ENCODE results near the gene HK3. TPM values are rescaled to one million over a fixed set of nuclear protein-coding genes. Genes with fewer than 3 reads are reported as not detected.
A peak's percentile ranks its signal among the peaks of the same experiment; 100 is the strongest.

Gene HK3
- total and polyA plus RNA-seq, 4 experiments from 2014 or later = 1.5 to 3.1 TPM; not detected in 2

GRCh38 chr5:176881816-176882566, 17.2 kb downstream of the HK3 start:
- CTCF ChIA-PET (ENCODE audit: partially characterized antibody) = no interaction called here
- Histone ChIP-seq H3K9me3 (ENCODE audit: control insufficient read depth in 1 of 2, low read length in 2 of 2) (no peaks in the 10 kb centered on the region), H3K4me1 (ENCODE audit: insufficient read depth, low read length) (no peaks in the 10 kb centered on the region), H3K36me3 (ENCODE audit: insufficient read depth, low read length) (no peaks in the 10 kb centered on the region), H3K27me3 (ENCODE audit: insufficient read depth, low read length) (peaks cover 2% of the 10 kb centered on the region), H3K4me3 (ENCODE audit: low read length in 2 of 2) (no peak overlapping the region), H3K27ac (ENCODE audit: low read depth, low read length) (no peak overlapping the region)
- Mint-ChIP-seq H3K27ac (no peak overlapping the region), H3K27me3 (peaks cover 0 to 16% of the 10 kb centered on the region in 2 donors), H3K9me3 (no peaks in the 10 kb centered on the region), H3K4me1 (peaks cover 0 to 5% (median 2%) of the 10 kb centered on the region in 4 donors), H3K36me3 (no peaks in the 10 kb centered on the region), H3K4me3 (peak overlapping the region in 1 of 8 donors; percentile 55)
- DNase-seq = no peak
- intact Hi-C loops (cut with micrococcal nuclease) = no loop called here
- POLR2A ChIA-PET (ENCODE audit: partially characterized antibody) = no interaction called here

- Mint-ChIP-seq H3K4me1 (peaks cover under 1 to 6% (median 3%) of the 10 kb centered on the region in 4 donors), H3K4me3 (no peak overlapping the region), H3K27ac (no peak overlapping the region), H3K9me3 (no peaks in the 10 kb centered on the region), H3K36me3 (no peaks in the 10 kb centered on the region), H3K27me3 (peaks cover 2 to 19% of the 10 kb centered on the region in 2 donors)
- H3K36me3 ChIP-seq (ENCODE audit: insufficient read depth, low read length) = no peaks in the 10 kb centered on the region
- no peaks in the 10 kb centered on the region for H3K4me1 ChIP-seq (ENCODE audit: insufficient read depth, low read length)
- H3K27ac ChIP-seq (ENCODE audit: low read depth, low read length) = no peak overlapping the region
- ChIA-PET CTCF (ENCODE audit: partially characterized antibody) (no interaction called here), POLR2A (ENCODE audit: partially characterized antibody) (no interaction called here)
- no peaks in the 10 kb centered on the region for H3K9me3 ChIP-seq (ENCODE audit: control insufficient read depth in 1 of 2, low read length in 2 of 2)
- no peak overlapping the region for H3K4me3 ChIP-seq (ENCODE audit: low read length in 2 of 2)
- peaks cover 9% of the 10 kb centered on the region for H3K27me3 ChIP-seq (ENCODE audit: insufficient read depth, low read length)
- no peak for DNase-seq
- intact Hi-C loops (cut with micrococcal nuclease) = no loop called here
Observed at GRCh38 chr5:176881021-176881749, 18.0 kb downstream of the HK3 start.

- H3K4me1 Mint-ChIP-seq = peaks cover 7 to 13% (median 7%) of the 10 kb centered on the region in 4 donors
- Histone ChIP-seq H3K27me3 (ENCODE audit: insufficient read depth, low read length) (peaks cover 9% of the 10 kb centered on the region), H3K36me3 (ENCODE audit: insufficient read depth, low read length) (no peaks in the 10 kb centered on the region), H3K9me3 (ENCODE audit: control insufficient read depth in 1 of 2, low read length in 2 of 2) (no peaks in the 10 kb centered on the region), H3K4me3 (ENCODE audit: low read length in 2 of 2) (no peak overlapping the region), H3K4me1 (ENCODE audit: insufficient read depth, low read length) (peaks cover 4% of the 10 kb centered on the region), H3K27ac (ENCODE audit: low read depth, low read length) (no peak overlapping the region)
- intact Hi-C loops (cut with micrococcal nuclease) = no loop called here
- peaks cover 0 to 2% (median 0%) of the 10 kb centered on the region in 8 donors for H3K9me3 Mint-ChIP-seq
- CTCF ChIA-PET (ENCODE audit: partially characterized antibody) = no interaction called here
- H3K4me3 Mint-ChIP-seq = no peak overlapping the region
- no peak overlapping the region for H3K27ac Mint-ChIP-seq
- POLR2A ChIA-PET (ENCODE audit: partially characterized antibody) = no interaction called here
- no peaks in the 10 kb centered on the region for H3K36me3 Mint-ChIP-seq
- no peak for DNase-seq
- H3K27me3 Mint-ChIP-seq = peaks cover 6 to 26% of the 10 kb centered on the region in 2 donors
Observed at GRCh38 chr5:176880366-176881020, 18.7 kb downstream of the HK3 start.

GRCh38 chr5:176879663-176880361, 19.3 kb downstream of the HK3 start:
- peaks cover 5 to 14% (median 9%) of the 10 kb centered on the region in 4 donors for H3K4me1 Mint-ChIP-seq
- ChIA-PET CTCF (ENCODE audit: partially characterized antibody) (no interaction called here), POLR2A (ENCODE audit: partially characterized antibody) (no interaction called here)
- no peak for DNase-seq
- no peak overlapping the region for H3K27ac ChIP-seq (ENCODE audit: low read depth, low read length)
- peaks cover 9% of the 10 kb centered on the region for H3K27me3 ChIP-seq (ENCODE audit: insufficient read depth, low read length)
- intact Hi-C loops (cut with micrococcal nuclease) = no loop called here
- no peak overlapping the region for H3K4me3 Mint-ChIP-seq
- H3K4me3 ChIP-seq (ENCODE audit: low read length in 2 of 2) = no peak overlapping the region
- peaks cover 0 to 2% (median 0%) of the 10 kb centered on the region in 8 donors for H3K9me3 Mint-ChIP-seq
- H3K36me3 Mint-ChIP-seq = no peaks in the 10 kb centered on the region
- no peaks in the 10 kb centered on the region for H3K9me3 ChIP-seq (ENCODE audit: control insufficient read depth in 1 of 2, low read length in 2 of 2)
- H3K27ac Mint-ChIP-seq = no peak overlapping the region
- peaks cover 13 to 28% of the 10 kb centered on the region in 2 donors for H3K27me3 Mint-ChIP-seq
- peaks cover 4% of the 10 kb centered on the region for H3K4me1 ChIP-seq (ENCODE audit: insufficient read depth, low read length)
- no peaks in the 10 kb centered on the region for H3K36me3 ChIP-seq (ENCODE audit: insufficient read depth, low read length)

- no peak overlapping the region for H3K27ac Mint-ChIP-seq
- H3K4me1 Mint-ChIP-seq = peaks cover 4 to 14% (median 7%) of the 10 kb centered on the region in 4 donors
- H3K9me3 Mint-ChIP-seq = peaks cover 0 to 2% (median 0%) of the 10 kb centered on the region in 8 donors
- H3K4me1 ChIP-seq (ENCODE audit: insufficient read depth, low read length) = peaks cover 4% of the 10 kb centered on the region
- ChIA-PET CTCF (ENCODE audit: partially characterized antibody) (no interaction called here), POLR2A (ENCODE audit: partially characterized antibody) (no interaction called here)
- H3K4me3 ChIP-seq (ENCODE audit: low read length in 2 of 2) = no peak overlapping the region
- peaks cover 14 to 28% of the 10 kb centered on the region in 2 donors for H3K27me3 Mint-ChIP-seq
- intact Hi-C loops (cut with micrococcal nuclease) = no loop called here
- H3K36me3 Mint-ChIP-seq = no peaks in the 10 kb centered on the region
- H3K9me3 ChIP-seq (ENCODE audit: control insufficient read depth in 1 of 2, low read length in 2 of 2) = no peaks in the 10 kb centered on the region
- no peak for DNase-seq
- H3K36me3 ChIP-seq (ENCODE audit: insufficient read depth, low read length) = no peaks in the 10 kb centered on the region
- H3K27ac ChIP-seq (ENCODE audit: low read depth, low read length) = no peak overlapping the region
- peaks cover 9% of the 10 kb centered on the region for H3K27me3 ChIP-seq (ENCODE audit: insufficient read depth, low read length)
- H3K4me3 Mint-ChIP-seq = no peak overlapping the region
Observed at GRCh38 chr5:176878906-176879662, 20.1 kb downstream of the HK3 start.

- no peak overlapping the region for H3K4me3 Mint-ChIP-seq
- POLR2A ChIA-PET (ENCODE audit: partially characterized antibody) = no interaction called here
- Histone ChIP-seq H3K4me1 (ENCODE audit: insufficient read depth, low read length) (peaks cover 4% of the 10 kb centered on the region), H3K27me3 (ENCODE audit: insufficient read depth, low read length) (peaks cover 9% of the 10 kb centered on the region), H3K36me3 (ENCODE audit: insufficient read depth, low read length) (no peaks in the 10 kb centered on the region), H3K9me3 (ENCODE audit: control insufficient read depth in 1 of 2, low read length in 2 of 2) (no peaks in the 10 kb centered on the region), H3K4me3 (ENCODE audit: low read length in 2 of 2) (no peak overlapping the region), H3K27ac (ENCODE audit: low read depth, low read length) (no peak overlapping the region)
- H3K4me1 Mint-ChIP-seq = peaks cover 4 to 14% (median 7%) of the 10 kb centered on the region in 4 donors
- CTCF ChIA-PET (ENCODE audit: partially characterized antibody) = no interaction called here
- no peak overlapping the region for H3K27ac Mint-ChIP-seq
- intact Hi-C loops (cut with micrococcal nuclease) = no loop called here
- H3K9me3 Mint-ChIP-seq = peaks cover 0 to 2% (median 0%) of the 10 kb centered on the region in 8 donors
- no peaks in the 10 kb centered on the region for H3K36me3 Mint-ChIP-seq
- H3K27me3 Mint-ChIP-seq = peaks cover 14 to 28% of the 10 kb centered on the region in 2 donors
- DNase-seq = no peak
Observed at GRCh38 chr5:176878463-176878862, 20.7 kb downstream of the HK3 start.

Measured in CD4-positive, alpha-beta memory T cell (primary cell).